ENCODE results near the gene SSB. TPM values are rescaled to one million over a fixed set of nuclear protein-coding genes. Genes with fewer than 3 reads are reported as not detected.
"Not testable (repeated sequence)": the region's sequence is repeated elsewhere in the genome, so short reads cannot be mapped to it uniquely, and the experiment has no call there.

Gene SSB
- total RNA-seq, 1 experiment from 2014 or later = 108 TPM

DNA sequence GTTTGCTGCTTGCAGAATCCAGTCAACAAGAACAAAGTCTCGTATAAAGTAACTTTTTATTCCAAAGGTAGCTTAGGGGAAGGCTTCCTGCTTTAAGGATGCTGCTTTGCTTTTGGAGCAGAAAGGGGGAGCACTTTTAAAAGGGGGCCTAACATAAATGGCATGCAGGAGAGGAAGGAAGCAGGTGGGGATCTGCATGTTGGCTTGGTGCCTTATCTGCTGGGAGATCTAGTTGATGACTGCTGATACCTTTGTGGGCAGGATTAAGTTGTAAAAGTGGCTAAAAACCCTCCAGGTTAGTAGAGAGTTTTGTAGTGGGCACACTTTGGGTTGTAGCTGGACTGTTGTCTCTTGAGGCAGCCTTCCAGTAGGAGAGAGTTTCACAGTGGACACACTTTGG, 51.0 kb downstream of the SSB start:
- no TSS peak for BruUV-seq (replicated peaks)
- Histone ChIP-seq H4K20me1 (ENCODE audit: low read length) (no peaks in the 10 kb centered on the region), H3K9me3 (ENCODE audit: low read length) (no peaks in the 10 kb centered on the region), H3K27ac (ENCODE audit: low read length) (no peak overlapping the region), H3K27me3 (ENCODE audit: low read length) (no peaks in the 10 kb centered on the region), H3K4me1 (ENCODE audit: insufficient read depth, low read length) (no peaks in the 10 kb centered on the region), H3K9ac (ENCODE audit: low read length) (no peak overlapping the region), H2AFZ (ENCODE audit: low read length) (no peak overlapping the region), H3F3A (ENCODE audit: low read length, unreplicated experiment) (no peaks in the 10 kb centered on the region), H3K79me2 (ENCODE audit: low read length) (peaks cover 91% of the 10 kb centered on the region), H3K9me2 (replicated peaks; ENCODE audit: low read length) (no peaks in the 10 kb centered on the region), H3K4me3 (ENCODE audit: low read length) (no peak overlapping the region), H3K36me3 (ENCODE audit: low read depth, low read length) (peaks cover 4% of the 10 kb centered on the region; the same call in 1 of the 2 replicates), H3K4me2 (ENCODE audit: low read length) (no peak overlapping the region)
- POLR2A ChIA-PET (ENCODE audit: unreplicated experiment) = no interaction called here
- DNase-seq (no peak), ATAC-seq (no peak)
- CTCF ChIA-PET = no interaction called here
- intact Hi-C loops (cut with micrococcal nuclease) = no loop called here
- TF ChIP-seq, protein P1, sequence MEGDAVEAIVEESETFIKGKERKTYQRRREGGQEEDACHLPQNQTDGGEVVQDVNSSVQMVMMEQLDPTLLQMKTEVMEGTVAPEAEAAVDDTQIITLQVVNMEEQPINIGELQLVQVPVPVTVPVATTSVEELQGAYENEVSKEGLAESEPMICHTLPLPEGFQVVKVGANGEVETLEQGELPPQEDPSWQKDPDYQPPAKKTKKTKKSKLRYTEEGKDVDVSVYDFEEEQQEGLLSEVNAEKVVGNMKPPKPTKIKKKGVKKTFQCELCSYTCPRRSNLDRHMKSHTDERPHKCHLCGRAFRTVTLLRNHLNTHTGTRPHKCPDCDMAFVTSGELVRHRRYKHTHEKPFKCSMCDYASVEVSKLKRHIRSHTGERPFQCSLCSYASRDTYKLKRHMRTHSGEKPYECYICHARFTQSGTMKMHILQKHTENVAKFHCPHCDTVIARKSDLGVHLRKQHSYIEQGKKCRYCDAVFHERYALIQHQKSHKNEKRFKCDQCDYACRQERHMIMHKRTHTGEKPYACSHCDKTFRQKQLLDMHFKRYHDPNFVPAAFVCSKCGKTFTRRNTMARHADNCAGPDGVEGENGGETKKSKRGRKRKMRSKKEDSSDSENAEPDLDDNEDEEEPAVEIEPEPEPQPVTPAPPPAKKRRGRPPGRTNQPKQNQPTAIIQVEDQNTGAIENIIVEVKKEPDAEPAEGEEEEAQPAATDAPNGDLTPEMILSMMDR (conservative IDR thresholded peaks at IDR 0.05; ENCODE audit: low read depth, low read length) = no peak
- TF ChIP-seq EZH2 (IDR thresholded peaks at IDR 0.05; ENCODE audit: low read length, unreplicated experiment) = no peak
- TF ChIP-seq EZH2phosphoT487 (IDR thresholded peaks at IDR 0.05; ENCODE audit: borderline replicate concordance, low read length) = no peak

DNA sequence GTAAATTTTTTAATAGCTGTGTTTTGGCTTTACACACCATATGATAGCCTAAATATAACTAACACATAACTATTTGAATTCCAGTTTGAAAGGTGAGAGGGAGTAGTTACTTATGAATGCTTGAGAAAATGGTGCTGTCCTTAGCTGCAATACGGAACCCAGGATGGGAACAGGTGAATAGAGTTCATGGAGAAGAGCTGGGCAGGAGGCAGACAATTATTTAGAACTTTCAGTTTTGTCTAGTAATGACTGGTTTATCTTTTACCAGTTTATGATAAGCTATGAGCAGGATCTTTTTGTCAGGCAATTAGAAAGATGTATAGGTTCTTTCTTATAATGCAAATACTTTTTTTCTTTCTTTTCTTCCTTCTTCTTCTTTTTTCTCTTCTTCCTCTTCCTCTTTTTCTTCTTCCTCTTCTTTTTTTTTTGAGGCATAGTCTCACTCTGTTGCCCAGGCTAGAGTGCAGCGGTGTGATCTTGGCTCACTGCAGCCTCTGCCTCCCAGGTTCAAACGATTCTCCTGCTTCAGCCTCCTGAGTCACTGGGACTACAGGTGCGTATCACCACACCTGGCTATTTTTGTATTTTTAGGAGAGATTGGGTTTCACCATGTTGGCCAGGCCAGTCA, 54.5 kb downstream of the SSB start:
- no peak for DNase-seq
- no TSS peak for BruUV-seq (replicated peaks)
- Histone ChIP-seq H4K20me1 (ENCODE audit: low read length) (no peaks in the 10 kb centered on the region), H3K4me1 (ENCODE audit: insufficient read depth, low read length) (no peaks in the 10 kb centered on the region), H3K4me3 (ENCODE audit: low read length) (no peak overlapping the region), H3K9ac (ENCODE audit: low read length) (no peak overlapping the region), H3F3A (ENCODE audit: low read length, unreplicated experiment) (no peaks in the 10 kb centered on the region), H3K9me2 (replicated peaks; ENCODE audit: low read length) (no peaks in the 10 kb centered on the region), H3K79me2 (ENCODE audit: low read length) (peaks cover 66% of the 10 kb centered on the region), H3K27ac (ENCODE audit: low read length) (no peak overlapping the region), H3K36me3 (ENCODE audit: low read depth, low read length) (peaks cover 4% of the 10 kb centered on the region; the same call in 1 of the 2 replicates), H3K4me2 (ENCODE audit: low read length) (no peak overlapping the region), H3K27me3 (ENCODE audit: low read length) (no peaks in the 10 kb centered on the region), H3K9me3 (ENCODE audit: low read length) (no peaks in the 10 kb centered on the region), H2AFZ (ENCODE audit: low read length) (no peak overlapping the region)
- TF ChIP-seq EZH2phosphoT487 (IDR thresholded peaks at IDR 0.05; ENCODE audit: borderline replicate concordance, low read length) = no peak
- TF ChIP-seq EZH2 (IDR thresholded peaks at IDR 0.05; ENCODE audit: low read length, unreplicated experiment) = no peak
- TF ChIP-seq, protein P1 (conservative IDR thresholded peaks at IDR 0.05; ENCODE audit: low read depth, low read length) = no peak
- ChIA-PET CTCF (interaction anchor here (0.5 kb wide), 1 partner anchor 15 kb away, joined by 3 read pairs; no protein-coding TSS in a partner anchor), POLR2A (ENCODE audit: unreplicated experiment) (interaction anchor here (0.6 to 0.9 kb wide), 2 partner anchors 24 to 385 kb away, joined by 3 to 4 read pairs; no protein-coding TSS in a partner anchor)
- no peak for ATAC-seq
- intact Hi-C loops (cut with micrococcal nuclease) = no loop called here

DNA sequence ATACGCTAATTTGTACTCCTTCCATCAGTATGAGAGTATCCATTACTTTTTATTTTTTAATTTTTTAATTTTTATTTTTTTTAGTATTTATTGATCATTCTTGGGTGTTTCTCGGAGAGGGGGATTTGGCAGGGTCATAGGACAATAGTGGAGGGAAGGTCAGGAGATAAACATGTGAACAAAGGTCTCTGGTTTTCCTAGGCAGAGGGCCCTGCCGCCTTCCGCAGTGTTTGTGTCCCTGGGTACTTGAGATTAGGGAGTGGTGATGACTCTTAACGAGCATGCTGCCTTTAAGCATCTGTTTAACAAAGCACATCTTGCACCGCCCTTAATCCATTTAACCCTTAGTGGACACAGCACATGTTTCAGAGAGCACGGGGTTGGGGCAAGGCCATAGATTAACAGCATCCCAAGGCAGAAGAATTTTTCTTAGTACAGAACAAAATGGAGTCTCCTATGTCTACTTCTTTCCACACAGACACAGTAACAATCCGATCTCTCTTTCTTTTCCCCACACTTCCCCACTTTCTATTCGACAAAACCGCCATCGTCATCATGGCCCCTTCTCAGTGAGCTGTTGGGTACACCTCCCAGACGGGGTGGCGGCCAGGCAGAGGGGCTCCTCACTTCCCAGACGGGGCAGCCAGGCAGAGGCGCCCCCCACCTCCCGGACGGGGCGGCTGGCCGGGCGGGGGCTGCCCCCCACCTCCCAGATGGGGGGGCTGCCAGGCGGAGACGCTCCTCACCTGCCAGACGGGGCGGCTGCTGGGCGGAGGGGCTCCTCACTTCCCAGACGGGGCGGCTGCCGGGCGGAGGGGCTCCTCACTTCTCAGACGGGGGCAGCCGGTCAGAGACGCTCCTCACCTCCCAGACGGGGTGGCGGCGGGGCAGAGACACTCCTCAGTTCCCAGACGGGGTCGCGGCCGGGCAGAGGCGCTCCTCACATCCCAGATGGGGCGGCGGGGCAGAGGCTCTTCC, 56.9 kb downstream of the SSB start:
- H3K4me2 ChIP-seq (ENCODE audit: low read length); H3K4me1 ChIP-seq (ENCODE audit: insufficient read depth, low read length); CTCF ChIA-PET; BruUV-seq (replicated peaks); H3K4me3 ChIP-seq (ENCODE audit: low read length); H3K9me3 ChIP-seq (ENCODE audit: low read length); H4K20me1 ChIP-seq (ENCODE audit: low read length); H3K9me2 ChIP-seq (replicated peaks; ENCODE audit: low read length); H3K9ac ChIP-seq (ENCODE audit: low read length); H3F3A ChIP-seq (ENCODE audit: low read length, unreplicated experiment); H2AFZ ChIP-seq (ENCODE audit: low read length); H3K27me3 ChIP-seq (ENCODE audit: low read length); intact Hi-C loops (cut with micrococcal nuclease); ATAC-seq; POLR2A ChIA-PET (ENCODE audit: unreplicated experiment); DNase-seq; H3K36me3 ChIP-seq (ENCODE audit: low read depth, low read length); H3K27ac ChIP-seq (ENCODE audit: low read length): not testable (repeated sequence)
- H3K79me2 ChIP-seq (ENCODE audit: low read length) = peaks cover 65% of the 10 kb centered on the region

Data from PC-3 (cell line).